CD4-positive, alpha-beta T cell treated with Interleukin-4 for 4 hours (primary cell): Measurements from ENCODE around the gene TXNDC5.
"Not testable (repeated sequence)": the region's sequence is repeated elsewhere in the genome, so short reads cannot be mapped to it uniquely, and the experiment has no call there.

ENCODE experiments used
- DNase-seq: peaks from one replicate; pipeline ENCODE4 v3.0.0-alpha.2; 2020

The TXNDC5 gene

DNA sequence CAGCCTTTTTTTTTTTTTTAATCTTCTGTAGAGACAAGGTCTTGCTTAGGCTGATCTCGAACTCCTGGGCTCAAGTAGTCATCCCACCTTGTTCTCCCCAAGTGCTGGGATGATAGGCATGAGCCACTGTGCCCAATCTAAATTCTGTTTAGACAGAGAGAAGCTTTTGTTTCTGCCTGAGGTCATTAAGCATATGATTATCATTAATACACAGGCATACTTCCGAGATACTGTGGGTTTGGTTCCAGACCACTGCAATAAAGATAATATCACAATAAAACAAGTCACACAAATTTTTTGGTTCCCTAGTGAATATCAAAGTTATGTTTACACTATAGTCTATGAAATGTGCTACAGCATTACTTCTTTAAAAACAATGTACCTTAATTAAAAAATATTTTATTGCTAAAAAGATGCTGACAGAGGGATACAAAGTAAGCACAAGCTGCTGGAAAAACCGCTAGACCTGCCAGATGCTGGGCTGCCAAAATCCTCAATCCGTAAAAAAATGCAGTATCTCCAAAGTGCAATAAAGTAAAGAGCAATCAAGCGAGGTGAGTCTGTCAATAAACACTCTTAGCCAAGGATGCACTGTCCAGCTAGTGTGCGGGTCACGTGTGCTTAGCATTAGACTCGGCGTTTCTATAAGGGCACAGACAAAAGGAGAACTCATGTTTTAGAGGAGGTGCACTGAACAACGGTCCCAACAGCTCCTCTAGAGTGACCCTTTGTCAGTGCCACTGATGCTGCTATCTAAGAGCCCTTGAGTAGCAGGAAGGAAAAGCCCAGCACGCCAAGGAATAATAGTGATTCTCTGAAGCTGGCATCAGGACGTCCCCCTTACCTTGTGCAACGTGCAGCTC is 16.1 kb downstream of the TXNDC5 start:
- DNase-seq: no peak

DNA sequence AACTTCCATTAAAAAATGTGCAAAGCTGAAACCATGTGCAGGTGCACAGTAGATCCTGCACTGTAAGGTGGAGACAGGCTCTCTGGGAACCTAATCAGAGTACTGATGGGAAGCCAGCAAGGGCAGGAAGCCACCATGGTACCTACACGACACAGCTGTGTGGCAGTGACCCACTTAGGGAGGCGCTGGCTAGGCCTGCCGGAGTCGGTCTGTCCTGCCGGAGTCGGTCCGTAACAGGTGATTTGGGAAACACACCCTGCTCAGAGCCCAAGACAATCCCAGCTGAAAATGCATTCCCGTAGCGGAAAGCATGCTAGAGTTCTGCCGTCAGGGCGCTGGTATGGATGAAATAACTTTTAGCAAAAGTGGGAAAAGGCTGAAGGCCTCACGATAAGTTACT is 17.2 kb downstream of the TXNDC5 start:
- DNase-seq: no peak

DNA sequence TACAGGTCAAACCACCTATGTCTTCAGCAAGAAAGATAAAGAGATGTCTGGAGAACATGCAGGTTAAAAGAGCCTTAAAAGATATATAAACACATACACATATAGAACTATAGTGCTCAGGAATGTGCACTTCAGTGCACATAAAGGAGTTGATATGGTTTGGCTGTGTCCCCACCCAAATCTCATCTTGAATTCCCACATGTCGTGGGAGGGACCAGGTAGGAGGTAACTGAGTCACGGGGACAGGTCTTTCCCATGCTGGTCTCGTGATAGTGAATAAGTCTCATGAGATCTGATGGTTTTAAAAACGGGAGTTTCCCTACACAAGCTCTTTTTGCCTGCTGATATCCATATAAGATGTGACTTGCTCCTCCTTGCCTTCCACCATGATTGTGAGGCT is 18.2 kb downstream of the TXNDC5 start:
- DNase-seq: not testable (repeated sequence)

GRCh38 chr6:7891078-7891872 is 19.3 kb downstream of the TXNDC5 start:
- no peak for DNase-seq

GRCh38 chr6:7888587-7889357 is 21.8 kb downstream of the TXNDC5 start:
- no peak for DNase-seq

GRCh38 chr6:7887278-7887991 is 23.2 kb downstream of the TXNDC5 start:
- no peak for DNase-seq

GRCh38 chr6:7886132-7886531 is 24.5 kb downstream of the TXNDC5 start:
- DNase-seq: no peak

DNA sequence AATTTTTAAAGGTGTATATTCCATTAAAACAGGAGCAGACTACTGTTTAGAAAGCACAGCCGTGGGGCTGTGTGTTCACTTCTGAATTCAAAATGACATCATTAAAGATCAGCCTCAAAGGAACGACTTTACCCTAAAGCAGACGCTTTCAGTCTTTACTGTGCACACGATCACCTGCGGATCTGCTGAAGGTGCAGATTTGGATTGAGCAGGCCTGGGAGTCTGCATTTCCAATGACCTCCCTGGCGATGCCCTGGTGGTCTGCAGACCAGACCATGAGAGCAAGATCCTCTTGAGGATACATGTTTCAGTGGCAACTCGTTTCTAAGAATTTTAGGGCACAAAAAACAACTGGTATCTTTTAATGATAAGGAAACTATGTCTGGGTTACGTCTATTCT is 27.2 kb downstream of the TXNDC5 start:
- no peak for DNase-seq

DNA sequence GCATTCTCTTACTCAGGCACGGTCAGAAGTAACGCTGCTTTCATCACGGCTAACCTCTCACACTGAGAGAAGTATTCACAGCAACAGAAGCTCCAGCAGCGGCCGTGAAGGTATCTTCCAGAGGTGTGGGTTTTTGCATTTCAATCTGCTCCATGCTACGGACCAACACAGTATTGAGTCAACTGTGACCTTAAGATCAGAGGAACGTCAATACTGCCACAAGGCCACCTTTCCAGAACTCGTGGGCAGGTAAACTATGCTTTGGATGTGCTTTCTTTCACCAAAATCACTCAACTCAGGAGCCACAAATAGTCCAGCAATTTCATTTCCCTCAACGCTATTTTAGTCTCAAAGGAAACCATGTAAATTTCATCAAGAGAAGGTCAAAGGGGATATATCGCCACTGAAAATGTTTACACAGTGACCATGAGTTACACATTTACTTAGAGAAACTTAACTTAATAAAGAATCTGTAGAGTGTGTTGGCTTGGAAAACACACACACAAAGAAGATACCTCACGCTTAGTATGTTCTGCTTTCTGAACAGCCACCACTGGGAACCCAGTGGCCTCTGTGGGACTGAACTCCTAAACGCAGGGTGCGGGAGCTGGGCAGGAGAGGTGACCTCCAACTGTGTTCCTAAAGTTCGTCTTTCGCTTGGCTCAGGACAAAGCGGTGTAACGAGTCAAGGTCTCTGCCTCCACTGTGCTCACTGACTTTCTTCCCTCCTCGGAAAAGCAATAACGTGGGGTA is 27.9 kb downstream of the TXNDC5 start:
- DNase-seq: no peak

GRCh38 chr6:7881765-7882500 is 28.7 kb downstream of the TXNDC5 start:
- no peak for DNase-seq

DNA sequence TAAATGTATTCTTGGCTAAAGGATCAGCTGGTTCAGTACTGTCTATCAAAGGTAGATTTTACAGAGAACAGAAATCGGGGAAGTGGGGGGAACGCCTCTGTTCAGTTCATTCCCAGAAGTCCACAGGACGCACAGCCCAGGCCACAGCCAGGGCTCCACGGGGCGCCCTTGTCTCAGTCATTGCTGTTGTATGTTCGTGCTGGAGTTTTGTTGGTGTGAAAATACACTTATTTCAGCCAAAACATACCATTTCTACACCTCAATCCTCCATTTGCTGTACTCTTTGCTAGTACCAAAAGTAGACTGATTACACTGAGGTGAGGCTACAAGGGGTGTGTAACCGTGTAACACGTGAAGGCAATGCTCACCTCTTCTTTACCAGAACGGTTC is 29.9 kb downstream of the TXNDC5 start:
- DNase-seq: no peak

- no peak for DNase-seq
Measured at GRCh38 chr6:7879980-7880717, 30.4 kb downstream of the TXNDC5 start.

DNA sequence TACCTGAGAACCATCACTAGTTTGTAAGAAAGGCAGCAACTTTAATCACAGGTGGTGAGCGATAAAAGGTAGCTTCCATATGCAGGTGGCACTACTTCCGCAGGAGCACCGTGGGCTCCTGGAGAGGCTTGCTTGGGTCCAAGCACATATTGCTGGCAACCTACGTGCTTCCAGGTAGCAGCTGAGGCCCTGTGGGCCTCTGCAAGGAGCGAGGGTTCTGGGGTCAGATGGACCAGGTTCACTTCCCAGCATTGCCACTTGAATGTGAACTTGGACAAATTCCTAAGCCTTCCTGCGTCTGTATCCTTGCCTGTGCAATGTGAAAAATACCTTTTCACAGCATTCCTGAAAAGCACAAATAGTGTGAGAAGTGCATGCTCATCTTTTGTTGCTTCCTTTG is 31.0 kb downstream of the TXNDC5 start:
- no peak for DNase-seq

GRCh38 chr6:7879043-7879442 is 31.5 kb downstream of the TXNDC5 start:
- no peak for DNase-seq

DNA sequence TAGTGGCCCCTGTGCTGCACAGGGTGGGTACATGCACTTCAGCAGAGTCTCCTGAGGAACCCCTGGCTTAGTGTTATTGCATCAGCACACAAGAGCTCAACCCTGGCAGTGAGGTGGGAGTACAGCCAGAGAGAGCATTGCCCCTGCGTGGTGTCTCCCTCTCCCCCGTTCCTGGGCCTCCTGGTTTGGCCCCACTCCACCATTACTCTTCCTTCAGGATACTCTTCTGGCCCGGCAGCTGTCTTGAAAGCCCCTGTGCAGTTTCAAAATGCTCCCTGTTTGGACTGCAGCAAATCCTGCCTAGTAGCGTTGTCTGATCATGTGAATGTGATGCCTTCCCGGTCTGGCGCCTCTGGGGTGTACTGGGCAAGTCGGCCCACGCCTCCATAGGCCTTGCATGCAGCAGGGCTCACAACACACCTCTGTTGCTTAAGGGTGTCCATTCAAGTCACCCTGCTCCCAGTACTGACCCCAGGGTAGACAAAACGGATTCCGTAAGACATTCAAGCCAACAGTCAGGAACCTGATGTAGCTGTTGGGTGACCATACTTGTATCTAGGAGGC is 32.1 kb downstream of the TXNDC5 start:
- no peak for DNase-seq

- no peak for DNase-seq
Measured at GRCh38 chr6:7868926-7869325, 41.7 kb downstream of the TXNDC5 start.

GRCh38 chr6:7866526-7866925 is 44.1 kb downstream of the TXNDC5 start:
- DNase-seq: no peak

GRCh38 chr6:7865781-7866180 is 44.8 kb downstream of the TXNDC5 start:
- DNase-seq: no peak

- no peak for DNase-seq
Measured at GRCh38 chr6:7859591-7859990, 51.0 kb downstream of the TXNDC5 start.

GRCh38 chr6:7851780-7852179 is 58.8 kb downstream of the TXNDC5 start:
- DNase-seq: no peak
